NT2/D1 (cell line): Measurements from ENCODE around the gene CREG2.

ENCODE experiments used
- SUZ12 ChIP-seq: IDR thresholded peaks from 2 replicates; pipeline ENCODE4 v1.6.1; 2011; ENCODE audit not compliant: insufficient read length, insufficient read depth; ENCODE audit errors: extremely low read depth
- YY1 ChIP-seq: IDR thresholded peaks from 2 replicates; pipeline ENCODE4 v1.6.1; 2011; ENCODE audit not compliant: insufficient read length, insufficient read depth
- ZNF274 ChIP-seq: IDR thresholded peaks from 2 replicates; pipeline ENCODE4 v1.6.1; 2011; ENCODE audit warnings: mild to moderate bottlenecking, low read depth, low read length

GRCh38 chr2:101387151-101387834 is at the start of gene CREG2:
- TF ChIP-seq ZNF274 (no peak), YY1 (no peak), SUZ12 (peak; percentile 90)
